ENCODE results near the gene F12. TPM values are rescaled to one million over a fixed set of nuclear protein-coding genes. Genes with fewer than 3 reads are reported as not detected.

F12 gene
- total and polyA plus RNA-seq, 2 of the 8 experiments (the other 6 are each of a cell fraction or from before 2014, with no cell fraction given): 6.5 to 7.8 TPM

DNA sequence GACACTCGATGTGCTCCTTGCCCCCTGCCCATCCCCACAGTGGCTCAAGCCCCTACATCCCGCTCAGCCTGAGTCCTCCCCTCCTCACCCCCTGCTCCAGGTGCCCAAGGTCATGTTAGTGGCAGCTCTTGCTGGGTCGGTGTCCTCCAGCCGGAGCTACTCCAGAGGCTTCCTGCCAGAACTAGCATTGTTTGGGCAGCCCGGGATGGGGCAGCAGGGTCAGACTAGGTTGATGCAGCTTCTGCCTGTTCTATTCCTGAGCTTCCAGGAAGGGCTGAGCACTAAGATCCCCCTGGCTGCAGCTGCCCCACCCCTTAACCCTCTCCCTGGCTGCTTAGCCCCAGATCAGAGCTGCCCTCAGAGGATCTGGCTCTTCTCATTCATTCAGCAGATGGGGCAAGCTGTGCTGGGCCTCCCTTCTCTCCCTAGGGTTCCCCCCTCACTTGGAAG lies 51.0 kb downstream of the F12 start:
- no peak overlapping the region for H2BK12ac ChIP-seq (ENCODE audit: low read depth, low read length)
- H3K4me2 ChIP-seq (ENCODE audit: insufficient read depth in 1 of 2, low read depth in 2 of 2, low read length in 2 of 2): no peak overlapping the region
- H3K14ac ChIP-seq (ENCODE audit: insufficient read length): no peak overlapping the region
- no peak overlapping the region for H2BK15ac ChIP-seq (ENCODE audit: low read length)
- ChIA-PET POLR2A (ENCODE audit: partially characterized antibody) (interaction anchor here (0.8 to 1.7 kb wide), 4 partner anchors 14 to 97 kb away, joined by 3 to 4 read pairs (median 3); no protein-coding TSS in a partner anchor), CTCF (ENCODE audit: partially characterized antibody) (interaction anchor here (1.1 to 11.2 kb wide), 5 partner anchors 10 to 45 kb away, joined by 3 to 142 read pairs (median 5); no protein-coding TSS in a partner anchor)
- DNase-seq (ENCODE audit: low read depth in 1 of 2, low spot score in 2 of 2): no peak
- no peak for FAIRE-seq
- H3K56ac ChIP-seq (replicated peaks; ENCODE audit: insufficient read length, low read depth, low read length): no peak overlapping the region
- H3K79me2 ChIP-seq (ENCODE audit: control insufficient read depth in 1 of 2, insufficient read depth in 2 of 2, low read length in 2 of 2): no peaks in the 10 kb centered on the region
- H2AFZ ChIP-seq (ENCODE audit: low read length): no peak overlapping the region
- H3K79me1 ChIP-seq (ENCODE audit: low read depth, low read length): no peaks in the 10 kb centered on the region
- no peak overlapping the region for H3K18ac ChIP-seq (ENCODE audit: extremely low read depth, low read length)
- no peak overlapping the region for H2BK20ac ChIP-seq (ENCODE audit: low read length)
- no peaks in the 10 kb centered on the region for H3K36me3 ChIP-seq (ENCODE audit: control insufficient read depth in 2 of 4, insufficient read depth in 4 of 4, low read length in 3 of 4)
- H2BK120ac ChIP-seq (replicated peaks; ENCODE audit: low read depth, low read length): no peak overlapping the region
- H3K9ac ChIP-seq (replicated peaks in 1 of 4; ENCODE audit: extremely low read depth in 1 of 4, low read depth in 3 of 4, low read length in 3 of 4): no peak overlapping the region
- H3K9me3 ChIP-seq (ENCODE audit: insufficient read depth in 2 of 2, low read depth in 1 of 2, low read length in 1 of 2): no peaks in the 10 kb centered on the region
- no peak overlapping the region for H3K4ac ChIP-seq (replicated peaks; ENCODE audit: insufficient read length, low read depth, low read length)
- H3K23me2 ChIP-seq (ENCODE audit: low read depth, low read length): peaks cover 2% of the 10 kb centered on the region; the same call in 1 of the 2 replicates
- no peak overlapping the region for H3K27ac ChIP-seq (ENCODE audit: low read depth, low read length)
- TF ChIP-seq BCL11A (IDR thresholded peaks at IDR 0.05; ENCODE audit: low read depth in 2 of 2, low read length in 2 of 2) (no peak), SP4 (IDR thresholded peaks at IDR 0.05; ENCODE audit: low read length) (no peak), SRF (IDR thresholded peaks at IDR 0.05; ENCODE audit: low read depth, low read length) (no peak), GTF2F1 (IDR thresholded peaks at IDR 0.05; ENCODE audit: borderline replicate concordance, low read depth, low read length) (no peak), E2F6 (IDR thresholded peaks at IDR 0.05) (no peak), TAF1 (IDR thresholded peaks at IDR 0.05; ENCODE audit: low read depth, low read length) (no peak), SIRT6 (IDR thresholded peaks at IDR 0.05; ENCODE audit: low read length) (no peak), SP1 (IDR thresholded peaks at IDR 0.05; ENCODE audit: low read depth, low read length) (no peak), CBX8 (IDR thresholded peaks at IDR 0.05; ENCODE audit: borderline replicate concordance, low read depth, low read length) (no peak), GABPA (IDR thresholded peaks at IDR 0.05; ENCODE audit: borderline replicate concordance, insufficient read depth, low read length) (no peak)
- H3K27me3 ChIP-seq (replicated peaks in 1 of 4; ENCODE audit: control insufficient read depth in 3 of 4, extremely low read depth in 1 of 4, insufficient read depth in 3 of 4, low read length in 3 of 4): peaks cover 0 to 8% (median 1%) of the 10 kb centered on the region in 4 experiments; a peak in 3 of 7 replicates
- peak overlapping the region; percentile 63; the same call in 1 of the 2 replicates for H4K8ac ChIP-seq (ENCODE audit: extremely low read depth, insufficient read depth, low read length)
- no peak overlapping the region for H4K5ac ChIP-seq (ENCODE audit: insufficient read length, low read depth, low read length)
- H4K91ac ChIP-seq (replicated peaks; ENCODE audit: insufficient read length, low read length): no peak overlapping the region
- no peak overlapping the region for H3K23ac ChIP-seq (ENCODE audit: insufficient read length)
- H2BK5ac ChIP-seq (ENCODE audit: low read depth, low read length): no peak overlapping the region
- H3K4me3 ChIP-seq (ENCODE audit: extremely low read depth in 1 of 4, insufficient read depth in 2 of 4, low read depth in 3 of 4, low read length in 4 of 4): no peak overlapping the region
- 92% methylated on average over 5 of the region's 5 CpGs; no CpG with 5 or more reads in 1 of the 2 experiments for WGBS, 2 experiments (ENCODE audit: extremely low coverage in 1 of 2, insufficient coverage in 1 of 2, insufficient read length in 1 of 2, insufficient replicate concordance in 2 of 2, low coverage in 1 of 2, low lambda C conversion rate in 2 of 2, missing lambda C conversion rate in 1 of 2)
- H3K4me1 ChIP-seq (replicated peaks in 1 of 4; ENCODE audit: control insufficient read depth in 3 of 4, insufficient read depth in 4 of 4, low read length in 3 of 4): peaks cover 0 to 10% (median 6%) of the 10 kb centered on the region in 4 experiments; a peak in 6 of 7 replicates
- H4K20me1 ChIP-seq (replicated peaks in 1 of 2; ENCODE audit: control insufficient read depth in 1 of 2, insufficient read depth in 2 of 2, low read length in 2 of 2): no peaks in the 10 kb centered on the region
- no peak overlapping the region for H2AK5ac ChIP-seq (ENCODE audit: low read depth, low read length)
